COR-L47 (cell line): ENCODE results near the gene GNS.

Experiments
- DNase-seq: peaks from one replicate; lab custom pipeline; 2025; lab: John Stamatoyannopoulos, UW

GNS gene

GRCh38 chr12:64735442-64735841 is 23.8 kb downstream of the GNS start:
- no peak for DNase-seq

GRCh38 chr12:64733857-64734256 is 25.3 kb downstream of the GNS start:
- no peak for DNase-seq

- no peak for DNase-seq
Measured at GRCh38 chr12:64731683-64732082, 27.5 kb downstream of the GNS start.

- no peak for DNase-seq
Measured at GRCh38 chr12:64730588-64730969, 28.6 kb downstream of the GNS start.

GRCh38 chr12:64729909-64730587 is 29.2 kb downstream of the GNS start:
- no peak for DNase-seq

- DNase-seq, result no peak
Measured at GRCh38 chr12:64724201-64724745, 34.9 kb downstream of the GNS start.

- no peak for DNase-seq
Measured at GRCh38 chr12:64723630-64724029, 35.6 kb downstream of the GNS start.

GRCh38 chr12:64722835-64723234 is 36.4 kb downstream of the GNS start:
- no peak for DNase-seq

- DNase-seq, result no peak
Measured at GRCh38 chr12:64720884-64721283, 38.3 kb downstream of the GNS start.

GRCh38 chr12:64718649-64719048 is 40.6 kb downstream of the GNS start:
- no peak for DNase-seq

- no peak for DNase-seq
Measured at GRCh38 chr12:64716839-64717455, 42.3 kb downstream of the GNS start.

- no peak for DNase-seq
Measured at GRCh38 chr12:64716371-64716770, 42.8 kb downstream of the GNS start.

- DNase-seq, result no peak
Measured at GRCh38 chr12:64714551-64714968, 44.6 kb downstream of the GNS start.

- no peak for DNase-seq
Measured at GRCh38 chr12:64713376-64713775, 45.8 kb downstream of the GNS start.

GRCh38 chr12:64709429-64709828 is 49.8 kb downstream of the GNS start:
- no peak for DNase-seq

GRCh38 chr12:64707926-64708325 is 51.3 kb downstream of the GNS start:
- no peak for DNase-seq

- DNase-seq, result no peak
Measured at GRCh38 chr12:64707362-64707761, 51.8 kb downstream of the GNS start.

GRCh38 chr12:64706857-64707256 is 52.3 kb downstream of the GNS start:
- no peak for DNase-seq

GRCh38 chr12:64706306-64706705 is 52.9 kb downstream of the GNS start:
- no peak for DNase-seq

GRCh38 chr12:64701283-64701682 is 57.9 kb downstream of the GNS start:
- no peak for DNase-seq

GRCh38 chr12:64700532-64700931 is 58.7 kb downstream of the GNS start:
- no peak for DNase-seq

- DNase-seq, result no peak
Measured at GRCh38 chr12:64699504-64700115, 59.6 kb downstream of the GNS start.

GRCh38 chr12:64696080-64696741 is 63.0 kb downstream of the GNS start:
- peak; percentile 37 for DNase-seq
